Psoas muscle (tissue), 7 donors: Measurements from ENCODE around the gene TYW1B. TPM values are rescaled to one million over a fixed set of nuclear protein-coding genes. Genes with fewer than 3 reads are reported as not detected.

ENCODE experiments used
- polyA plus RNA-seq, 3 donors: library from polyadenylated mRNA; stranded (reverse); fragments of 200-250 nt; gene quantifications; one replicate each; pipeline ENCODE4 v1.2.3, GENCODE V29; 2013
- total RNA-seq, 4 donors: library from RNA; stranded (reverse); fragmentation: NEBNext Ultra II Directional in 2 of 4; extraction: Animal tissue kit (Norgen Biotek cat#: 25700) in 2 of 4; gene quantifications; one replicate each; pipeline versions ENCODE4 v1.2.1 to v1.2.4, GENCODE V29; 2021 to 2023
- donor health status: healthy with polysubstance abuse.
- donor health status: DM: no; HTN: no; CAD: no; lungs with moderate emphysema.
- donor health status: Bipolar disorder and iron deficiency.
- donor health status: healthy.
- donor health status: DM: no; HTN: no; CAD: no.
- donor health status: DM: no; HTN: no; CAD: no.
- donor health status: DM: yes; HTN: yes; CAD: no.

TYW1B gene
- total and polyA plus RNA-seq, 7 donors = 1.1 to 6.5 (median 1.9) TPM

Other genes starting within 250 kb of the TYW1B start
- 10 to 100 TPM; 16.6 to 28.1 (median 21.1) TPM for gene POM121, start 96.9 kb upstream of the TYW1B start, total RNA-seq
- 10 to 100 TPM in 1 of 3 donors, 1 to 10 TPM in 2; 8.0 to 18.0 (median 9.3) TPM for gene POM121, start 96.9 kb upstream of the TYW1B start, polyA plus RNA-seq
- gene TRIM74, start 141.3 kb upstream of the TYW1B start, total RNA-seq = under 1 TPM in 1 of 4 donors, not detected in 3; 0.36 TPM
- under 1 TPM; 0.06 to 0.34 (median 0.07) TPM for gene TRIM74, start 141.3 kb upstream of the TYW1B start, polyA plus RNA-seq
- not detected for gene SPDYE8, start 201.6 kb upstream of the TYW1B start, total RNA-seq
- gene SPDYE8, start 201.6 kb upstream of the TYW1B start, polyA plus RNA-seq = not detected
- gene SPDYE11, start 229.7 kb upstream of the TYW1B start, total RNA-seq = not detected
- gene SPDYE11, start 229.7 kb upstream of the TYW1B start, polyA plus RNA-seq = not detected